ENCODE measurements around the gene BCAR1. TPM values are rescaled to one million over a fixed set of nuclear protein-coding genes. Genes with fewer than 3 reads are reported as not detected.
"Not testable (repeated sequence)": the region's sequence is repeated elsewhere in the genome, so short reads cannot be mapped to it uniquely, and the experiment has no call there.

Gene BCAR1
- total and polyA plus RNA-seq, 4 donors, result 25.1 to 98.0 (median 59.0) TPM

GRCh38 chr16:75207831-75208230 is 43.6 kb downstream of the BCAR1 start:
- H3K27me3 ChIP-seq (ENCODE audit: control insufficient read depth, insufficient read depth, low read length), result no peaks in the 10 kb centered on the region
- peaks cover 2% of the 10 kb centered on the region for H3K4me1 ChIP-seq (ENCODE audit: control insufficient read depth, insufficient read depth, low read length)
- DNase-seq (ENCODE audit: low read depth in 4 of 6, low spot score in 6 of 6), result no peak
- no peak overlapping the region for H3K27ac ChIP-seq (ENCODE audit: low read depth, low read length)
- H3K4me3 ChIP-seq (ENCODE audit: low read depth, low read length), result no peak overlapping the region
- 86% methylated on average over 11 of the region's 11 CpGs for WGBS (ENCODE audit: insufficient coverage)
- H3K36me3 ChIP-seq (ENCODE audit: control insufficient read depth, insufficient read depth, low read length), result no peaks in the 10 kb centered on the region
- H3K9me3 ChIP-seq (ENCODE audit: control insufficient read depth, insufficient read depth, low read length), result no peaks in the 10 kb centered on the region

GRCh38 chr16:75206749-75207451 is 44.5 kb downstream of the BCAR1 start, which contains the start of gene CTRB2:
TSS of gene CTRB2 (minus strand) at chr16:75207161. CDS start at chr16:75207141, 20 bp downstream.
- H3K27ac ChIP-seq (ENCODE audit: low read depth, low read length), result no peak within 1 kb of the TSS
- DNase-seq (ENCODE audit: low read depth in 4 of 6, low spot score in 6 of 6), result no peak
- 84% methylated on average over 18 of the region's 24 CpGs for WGBS (ENCODE audit: insufficient coverage)
- H3K4me3 ChIP-seq (ENCODE audit: low read depth, low read length), result no peak within 1 kb of the TSS
- no peaks in the 10 kb centered on the region for H3K4me1 ChIP-seq (ENCODE audit: control insufficient read depth, insufficient read depth, low read length)
- no peaks in the 10 kb centered on the region for H3K27me3 ChIP-seq (ENCODE audit: control insufficient read depth, insufficient read depth, low read length)
- no peaks in the 10 kb centered on the region for H3K36me3 ChIP-seq (ENCODE audit: control insufficient read depth, insufficient read depth, low read length)
- no peaks in the 10 kb centered on the region for H3K9me3 ChIP-seq (ENCODE audit: control insufficient read depth, insufficient read depth, low read length)

GRCh38 chr16:75205961-75206748 is 45.3 kb downstream of the BCAR1 start:
- not testable (repeated sequence) for H3K9me3 ChIP-seq (ENCODE audit: control insufficient read depth, insufficient read depth, low read length); H3K36me3 ChIP-seq (ENCODE audit: control insufficient read depth, insufficient read depth, low read length); H3K4me1 ChIP-seq (ENCODE audit: control insufficient read depth, insufficient read depth, low read length); H3K27ac ChIP-seq (ENCODE audit: low read depth, low read length); DNase-seq (ENCODE audit: low read depth in 4 of 6, low spot score in 6 of 6); H3K4me3 ChIP-seq (ENCODE audit: low read depth, low read length); H3K27me3 ChIP-seq (ENCODE audit: control insufficient read depth, insufficient read depth, low read length)
- 97% methylated on average over 7 of the region's 25 CpGs for WGBS (ENCODE audit: insufficient coverage)

GRCh38 chr16:75205438-75205837 is 46.0 kb downstream of the BCAR1 start:
- DNase-seq (ENCODE audit: low read depth in 4 of 6, low spot score in 6 of 6); H3K4me3 ChIP-seq (ENCODE audit: low read depth, low read length); H3K27ac ChIP-seq (ENCODE audit: low read depth, low read length); H3K9me3 ChIP-seq (ENCODE audit: control insufficient read depth, insufficient read depth, low read length); H3K4me1 ChIP-seq (ENCODE audit: control insufficient read depth, insufficient read depth, low read length); H3K27me3 ChIP-seq (ENCODE audit: control insufficient read depth, insufficient read depth, low read length); H3K36me3 ChIP-seq (ENCODE audit: control insufficient read depth, insufficient read depth, low read length): not testable (repeated sequence)
- WGBS (ENCODE audit: insufficient coverage), result no CpG with 5 or more reads among the region's 19 CpGs

- not testable (repeated sequence) for H3K36me3 ChIP-seq (ENCODE audit: control insufficient read depth, insufficient read depth, low read length); H3K9me3 ChIP-seq (ENCODE audit: control insufficient read depth, insufficient read depth, low read length); H3K27ac ChIP-seq (ENCODE audit: low read depth, low read length); H3K27me3 ChIP-seq (ENCODE audit: control insufficient read depth, insufficient read depth, low read length); H3K4me1 ChIP-seq (ENCODE audit: control insufficient read depth, insufficient read depth, low read length); DNase-seq (ENCODE audit: low read depth in 4 of 6, low spot score in 6 of 6); H3K4me3 ChIP-seq (ENCODE audit: low read depth, low read length)
- no CpG with 5 or more reads among the region's 20 CpGs for whole genome bisulfite sequencing (ENCODE audit: insufficient coverage)
Measured at GRCh38 chr16:75204905-75205304, 46.5 kb downstream of the BCAR1 start.

GRCh38 chr16:75204410-75204758 is 47.0 kb downstream of the BCAR1 start:
- 100% methylated on average over 2 of the region's 6 CpGs for whole genome bisulfite sequencing (ENCODE audit: insufficient coverage)
- no peak for DNase-seq (ENCODE audit: low read depth in 4 of 6, low spot score in 6 of 6)
- Histone ChIP-seq H3K9me3 (ENCODE audit: control insufficient read depth, insufficient read depth, low read length) (no peaks in the 10 kb centered on the region), H3K36me3 (ENCODE audit: control insufficient read depth, insufficient read depth, low read length) (no peaks in the 10 kb centered on the region), H3K4me1 (ENCODE audit: control insufficient read depth, insufficient read depth, low read length) (peaks cover 3% of the 10 kb centered on the region), H3K4me3 (ENCODE audit: low read depth, low read length) (no peak overlapping the region), H3K27me3 (ENCODE audit: control insufficient read depth, insufficient read depth, low read length) (no peaks in the 10 kb centered on the region), H3K27ac (ENCODE audit: low read depth, low read length) (no peak overlapping the region)

- WGBS (ENCODE audit: insufficient coverage), result 86% methylated on average over 12 of the region's 13 CpGs
- Histone ChIP-seq H3K4me3 (ENCODE audit: low read depth, low read length) (no peak overlapping the region), H3K9me3 (ENCODE audit: control insufficient read depth, insufficient read depth, low read length) (no peaks in the 10 kb centered on the region), H3K4me1 (ENCODE audit: control insufficient read depth, insufficient read depth, low read length) (peaks cover 3% of the 10 kb centered on the region), H3K27ac (ENCODE audit: low read depth, low read length) (no peak overlapping the region), H3K36me3 (ENCODE audit: control insufficient read depth, insufficient read depth, low read length) (no peaks in the 10 kb centered on the region), H3K27me3 (ENCODE audit: control insufficient read depth, insufficient read depth, low read length) (no peaks in the 10 kb centered on the region)
- DNase-seq (ENCODE audit: low read depth in 4 of 6, low spot score in 6 of 6), result no peak
Measured at GRCh38 chr16:75203667-75204409, 47.6 kb downstream of the BCAR1 start.

GRCh38 chr16:75203096-75203495 is 48.3 kb downstream of the BCAR1 start:
- no peak for DNase-seq (ENCODE audit: low read depth in 4 of 6, low spot score in 6 of 6)
- Histone ChIP-seq H3K27me3 (ENCODE audit: control insufficient read depth, insufficient read depth, low read length) (no peaks in the 10 kb centered on the region), H3K27ac (ENCODE audit: low read depth, low read length) (no peak overlapping the region), H3K9me3 (ENCODE audit: control insufficient read depth, insufficient read depth, low read length) (no peaks in the 10 kb centered on the region), H3K4me3 (ENCODE audit: low read depth, low read length) (no peak overlapping the region), H3K4me1 (ENCODE audit: control insufficient read depth, insufficient read depth, low read length) (peaks cover 3% of the 10 kb centered on the region), H3K36me3 (ENCODE audit: control insufficient read depth, insufficient read depth, low read length) (no peaks in the 10 kb centered on the region)
- 96% methylated on average over 8 of the region's 12 CpGs for WGBS (ENCODE audit: insufficient coverage)

GRCh38 chr16:75202069-75202590 is 49.3 kb downstream of the BCAR1 start:
- Histone ChIP-seq H3K27ac (ENCODE audit: low read depth, low read length) (no peak overlapping the region), H3K27me3 (ENCODE audit: control insufficient read depth, insufficient read depth, low read length) (no peaks in the 10 kb centered on the region), H3K9me3 (ENCODE audit: control insufficient read depth, insufficient read depth, low read length) (no peaks in the 10 kb centered on the region), H3K4me3 (ENCODE audit: low read depth, low read length) (no peak overlapping the region), H3K4me1 (ENCODE audit: control insufficient read depth, insufficient read depth, low read length) (peaks cover 3% of the 10 kb centered on the region), H3K36me3 (ENCODE audit: control insufficient read depth, insufficient read depth, low read length) (no peaks in the 10 kb centered on the region)
- peak in 1 of 6 donors; percentile 49 for DNase-seq (ENCODE audit: low read depth in 4 of 6, low spot score in 6 of 6)
- 25% methylated on average over 2 of the region's 13 CpGs for WGBS (ENCODE audit: insufficient coverage)

Measured in spinal cord (tissue), 10 donors.